Ovary (tissue), 3 donors: Measurements from ENCODE around the gene AGTR1.

ENCODE experiments used
- POLR2A ChIP-seq: fragments of 450-650 bp; IDR thresholded peaks from one replicate; pipeline ENCODE4 v1.6.1; 2017; ENCODE audit warnings: antibody characterized with exemption, mild to moderate bottlenecking, moderate library complexity
- TF ChIP-seq, protein P1 (sequence below), 3 donors: fragments of 450-650 bp in 2 of 3; fragments of 200-600 bp in 1 of 3; IDR thresholded peaks; one replicate each; pipeline versions ENCODE4 v1.5.1 to v1.8.0; 2016 to 2022; ENCODE audit warnings: antibody characterized with exemption in 3 of 3, mild to moderate bottlenecking in 1 of 3
- donor health status: DM: no; HTN: no; CAD: no.

DNA sequence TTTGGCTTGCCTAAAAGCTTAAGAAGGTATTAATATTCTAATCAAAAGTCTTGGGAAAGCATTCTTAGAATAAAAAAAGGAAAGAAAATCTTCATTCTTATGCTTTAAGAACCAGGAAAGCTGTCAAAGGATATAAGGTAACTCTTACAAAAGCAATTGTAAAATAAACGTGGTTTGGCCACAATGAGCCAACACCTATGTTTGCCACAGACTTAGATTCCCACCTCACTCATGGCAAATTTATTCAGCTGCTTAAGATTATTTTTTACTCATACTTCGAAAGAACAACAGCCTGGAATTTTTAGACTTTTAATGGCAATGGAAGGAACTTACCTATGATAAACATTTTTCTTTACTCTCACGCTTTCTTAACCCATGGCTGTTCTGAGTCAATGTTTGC is 38.4 kb downstream of the AGTR1 start:
- TF ChIP-seq, protein P1, sequence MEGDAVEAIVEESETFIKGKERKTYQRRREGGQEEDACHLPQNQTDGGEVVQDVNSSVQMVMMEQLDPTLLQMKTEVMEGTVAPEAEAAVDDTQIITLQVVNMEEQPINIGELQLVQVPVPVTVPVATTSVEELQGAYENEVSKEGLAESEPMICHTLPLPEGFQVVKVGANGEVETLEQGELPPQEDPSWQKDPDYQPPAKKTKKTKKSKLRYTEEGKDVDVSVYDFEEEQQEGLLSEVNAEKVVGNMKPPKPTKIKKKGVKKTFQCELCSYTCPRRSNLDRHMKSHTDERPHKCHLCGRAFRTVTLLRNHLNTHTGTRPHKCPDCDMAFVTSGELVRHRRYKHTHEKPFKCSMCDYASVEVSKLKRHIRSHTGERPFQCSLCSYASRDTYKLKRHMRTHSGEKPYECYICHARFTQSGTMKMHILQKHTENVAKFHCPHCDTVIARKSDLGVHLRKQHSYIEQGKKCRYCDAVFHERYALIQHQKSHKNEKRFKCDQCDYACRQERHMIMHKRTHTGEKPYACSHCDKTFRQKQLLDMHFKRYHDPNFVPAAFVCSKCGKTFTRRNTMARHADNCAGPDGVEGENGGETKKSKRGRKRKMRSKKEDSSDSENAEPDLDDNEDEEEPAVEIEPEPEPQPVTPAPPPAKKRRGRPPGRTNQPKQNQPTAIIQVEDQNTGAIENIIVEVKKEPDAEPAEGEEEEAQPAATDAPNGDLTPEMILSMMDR (IDR thresholded peaks at IDR 0.05), result no peak
- no peak for TF ChIP-seq POLR2A
